DND-41 (cell line): ENCODE results near the gene CEP192.

ENCODE experiments used
- EZH2 ChIP-seq: IDR thresholded peaks from 3 replicates; pipeline ENCODE4 v1.6.1; 2012; ENCODE audit warnings: borderline replicate concordance, low read depth, mild to moderate bottlenecking, moderate library complexity, low read length, inconsistent platforms; ENCODE audit not compliant: severe bottlenecking
- TF ChIP-seq, protein P1 (sequence below): IDR thresholded peaks from 2 replicates; pipeline ENCODE4 v1.5.1; 2012; ENCODE audit warnings: borderline replicate concordance, low read length, moderate library complexity, mild to moderate bottlenecking; ENCODE audit not compliant: poor library complexity, severe bottlenecking; ENCODE audit errors: extremely low read depth

DNA sequence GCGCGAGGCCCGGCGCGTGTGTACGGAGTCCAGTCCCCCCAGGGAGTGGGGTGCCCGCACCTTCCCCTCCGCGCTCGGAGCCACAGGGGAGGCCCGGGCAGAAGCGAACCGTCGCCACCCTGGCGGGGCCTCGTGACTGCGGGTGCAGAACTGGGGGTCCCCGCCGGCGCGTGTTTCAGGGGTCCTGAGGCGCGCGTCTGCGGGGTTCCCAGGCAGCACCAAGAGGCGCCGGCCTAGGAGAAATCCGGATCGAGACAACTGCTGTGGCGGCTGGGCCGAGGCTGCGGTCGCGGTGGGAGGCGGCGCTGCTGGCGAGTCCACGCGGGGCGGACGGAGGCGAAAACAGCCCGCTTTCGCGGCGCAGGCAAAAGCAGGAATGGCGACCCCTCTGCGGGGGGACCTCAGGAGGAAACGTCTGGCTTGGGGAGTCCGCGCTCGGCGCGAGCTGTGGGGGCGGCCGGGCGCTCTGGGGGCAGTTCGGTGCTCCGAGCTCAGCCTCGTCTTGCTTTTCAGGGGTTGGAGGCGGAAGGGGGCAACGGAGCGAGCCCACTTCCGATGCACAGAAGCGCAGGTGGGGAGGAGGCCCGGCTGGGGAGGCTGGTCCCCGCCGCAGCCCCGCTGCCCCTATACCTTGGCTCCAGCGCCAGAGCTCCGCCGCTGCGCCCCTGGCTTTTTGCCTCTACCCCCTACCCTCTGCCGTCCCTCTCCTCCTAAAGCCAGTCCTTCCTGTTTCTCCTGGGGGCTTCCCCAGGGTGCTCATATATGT, 145.9 kb downstream of the CEP192 start:
- TF ChIP-seq, protein P1, sequence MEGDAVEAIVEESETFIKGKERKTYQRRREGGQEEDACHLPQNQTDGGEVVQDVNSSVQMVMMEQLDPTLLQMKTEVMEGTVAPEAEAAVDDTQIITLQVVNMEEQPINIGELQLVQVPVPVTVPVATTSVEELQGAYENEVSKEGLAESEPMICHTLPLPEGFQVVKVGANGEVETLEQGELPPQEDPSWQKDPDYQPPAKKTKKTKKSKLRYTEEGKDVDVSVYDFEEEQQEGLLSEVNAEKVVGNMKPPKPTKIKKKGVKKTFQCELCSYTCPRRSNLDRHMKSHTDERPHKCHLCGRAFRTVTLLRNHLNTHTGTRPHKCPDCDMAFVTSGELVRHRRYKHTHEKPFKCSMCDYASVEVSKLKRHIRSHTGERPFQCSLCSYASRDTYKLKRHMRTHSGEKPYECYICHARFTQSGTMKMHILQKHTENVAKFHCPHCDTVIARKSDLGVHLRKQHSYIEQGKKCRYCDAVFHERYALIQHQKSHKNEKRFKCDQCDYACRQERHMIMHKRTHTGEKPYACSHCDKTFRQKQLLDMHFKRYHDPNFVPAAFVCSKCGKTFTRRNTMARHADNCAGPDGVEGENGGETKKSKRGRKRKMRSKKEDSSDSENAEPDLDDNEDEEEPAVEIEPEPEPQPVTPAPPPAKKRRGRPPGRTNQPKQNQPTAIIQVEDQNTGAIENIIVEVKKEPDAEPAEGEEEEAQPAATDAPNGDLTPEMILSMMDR: no peak
- no peak for TF ChIP-seq EZH2
